ENCODE measurements around the gene SYT5.

- TF ChIP-seq CTCF (IDR thresholded peaks at IDR 0.05) (no peak), EZH2 (IDR thresholded peaks at IDR 0.05; ENCODE audit: borderline replicate concordance, insufficient read depth, low read depth, low read length, poor library complexity, severe bottlenecking) (no peak)
Observed at GRCh38 chr19:55227241-55228014, 47.3 kb upstream of the SYT5 start.

Measured in B cell (primary cell).